GM12864 (cell line): ENCODE measurements around the gene SULT1A2.
"Not testable (repeated sequence)": the region's sequence is repeated elsewhere in the genome, so short reads cannot be mapped to it uniquely, and the experiment has no call there.

Experiments used
- DNase-seq: peaks from one replicate; pipeline ENCODE4 v3.0.0-alpha.2; 2011; ENCODE audit warnings: low read depth
- H3K4me3 ChIP-seq: 2 replicates; pipeline ENCODE4 v1.5.1; 2011; ENCODE audit warnings: mild to moderate bottlenecking, low read depth, low read length, control low read depth
- TF ChIP-seq, protein P1 (sequence below): IDR thresholded peaks from 2 replicates; pipeline ENCODE4 v1.5.1; 2011; ENCODE audit warnings: low read depth, mild to moderate bottlenecking, moderate library complexity, low read length, control low read depth, inconsistent platforms; ENCODE audit errors: missing control alignments

SULT1A2 gene

DNA sequence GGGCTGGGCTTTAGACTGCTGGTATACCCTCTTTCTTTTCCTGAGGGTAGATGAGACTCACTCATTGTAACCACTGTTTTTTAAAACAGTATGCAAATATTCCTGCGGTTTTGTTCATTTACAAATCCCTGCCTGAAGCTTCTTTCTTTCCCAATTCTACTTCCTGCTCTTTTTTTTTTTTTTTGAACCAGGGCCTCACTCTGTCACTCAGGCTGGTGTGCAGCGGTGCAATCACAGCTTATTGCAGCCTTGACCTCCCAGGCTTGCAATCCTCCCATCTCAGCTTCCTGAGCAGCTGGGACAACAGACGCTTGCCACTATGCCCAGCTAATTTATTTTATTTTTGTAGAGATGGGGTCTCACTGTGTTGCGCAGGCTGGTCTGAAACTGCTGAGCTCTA lies 21.0 kb upstream of the SULT1A2 start:
- peak; percentile 41 for DNase-seq
- H3K4me3 ChIP-seq: no peak overlapping the region
- TF ChIP-seq, protein P1, sequence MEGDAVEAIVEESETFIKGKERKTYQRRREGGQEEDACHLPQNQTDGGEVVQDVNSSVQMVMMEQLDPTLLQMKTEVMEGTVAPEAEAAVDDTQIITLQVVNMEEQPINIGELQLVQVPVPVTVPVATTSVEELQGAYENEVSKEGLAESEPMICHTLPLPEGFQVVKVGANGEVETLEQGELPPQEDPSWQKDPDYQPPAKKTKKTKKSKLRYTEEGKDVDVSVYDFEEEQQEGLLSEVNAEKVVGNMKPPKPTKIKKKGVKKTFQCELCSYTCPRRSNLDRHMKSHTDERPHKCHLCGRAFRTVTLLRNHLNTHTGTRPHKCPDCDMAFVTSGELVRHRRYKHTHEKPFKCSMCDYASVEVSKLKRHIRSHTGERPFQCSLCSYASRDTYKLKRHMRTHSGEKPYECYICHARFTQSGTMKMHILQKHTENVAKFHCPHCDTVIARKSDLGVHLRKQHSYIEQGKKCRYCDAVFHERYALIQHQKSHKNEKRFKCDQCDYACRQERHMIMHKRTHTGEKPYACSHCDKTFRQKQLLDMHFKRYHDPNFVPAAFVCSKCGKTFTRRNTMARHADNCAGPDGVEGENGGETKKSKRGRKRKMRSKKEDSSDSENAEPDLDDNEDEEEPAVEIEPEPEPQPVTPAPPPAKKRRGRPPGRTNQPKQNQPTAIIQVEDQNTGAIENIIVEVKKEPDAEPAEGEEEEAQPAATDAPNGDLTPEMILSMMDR: no peak

DNA sequence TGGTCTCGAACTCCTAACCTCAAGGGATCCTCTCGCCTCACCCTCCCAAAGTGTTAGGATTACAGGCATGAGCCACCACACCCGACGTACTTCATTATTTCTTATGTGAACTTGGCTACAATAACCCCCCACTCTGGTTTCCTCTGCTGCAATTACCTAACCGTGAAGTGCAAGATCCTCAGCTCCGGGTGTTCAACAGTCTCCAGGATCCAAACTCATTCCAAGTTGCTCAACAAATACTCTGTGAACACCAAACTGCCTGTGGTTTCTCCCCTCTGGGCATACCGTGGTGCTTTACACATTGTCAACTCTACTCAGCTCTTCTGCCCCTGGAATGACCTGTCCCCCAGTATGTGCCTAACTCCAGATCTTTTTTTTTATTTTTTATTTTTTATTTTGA lies 19.8 kb upstream of the SULT1A2 start:
- no peak for DNase-seq
- no peak overlapping the region for H3K4me3 ChIP-seq
- TF ChIP-seq, protein P1: no peak

DNA sequence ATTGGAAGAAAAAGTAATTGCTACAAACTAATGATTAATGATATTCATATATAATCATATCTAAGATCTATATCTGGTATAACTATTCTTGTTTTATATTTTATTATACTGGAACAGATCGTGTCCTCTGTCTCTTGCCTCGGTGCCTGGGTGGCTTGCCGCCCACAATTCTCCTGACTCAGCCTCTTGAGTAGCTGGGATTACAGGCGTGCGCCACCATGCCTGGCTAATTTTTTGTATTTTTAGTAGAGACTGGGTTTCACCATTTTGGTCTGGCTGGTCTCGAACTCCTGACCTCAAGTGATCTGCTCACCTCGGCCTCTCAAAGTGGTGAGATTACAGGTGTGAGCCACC lies 19.4 kb upstream of the SULT1A2 start:
- H3K4me3 ChIP-seq, DNase-seq: not testable (repeated sequence)

DNA sequence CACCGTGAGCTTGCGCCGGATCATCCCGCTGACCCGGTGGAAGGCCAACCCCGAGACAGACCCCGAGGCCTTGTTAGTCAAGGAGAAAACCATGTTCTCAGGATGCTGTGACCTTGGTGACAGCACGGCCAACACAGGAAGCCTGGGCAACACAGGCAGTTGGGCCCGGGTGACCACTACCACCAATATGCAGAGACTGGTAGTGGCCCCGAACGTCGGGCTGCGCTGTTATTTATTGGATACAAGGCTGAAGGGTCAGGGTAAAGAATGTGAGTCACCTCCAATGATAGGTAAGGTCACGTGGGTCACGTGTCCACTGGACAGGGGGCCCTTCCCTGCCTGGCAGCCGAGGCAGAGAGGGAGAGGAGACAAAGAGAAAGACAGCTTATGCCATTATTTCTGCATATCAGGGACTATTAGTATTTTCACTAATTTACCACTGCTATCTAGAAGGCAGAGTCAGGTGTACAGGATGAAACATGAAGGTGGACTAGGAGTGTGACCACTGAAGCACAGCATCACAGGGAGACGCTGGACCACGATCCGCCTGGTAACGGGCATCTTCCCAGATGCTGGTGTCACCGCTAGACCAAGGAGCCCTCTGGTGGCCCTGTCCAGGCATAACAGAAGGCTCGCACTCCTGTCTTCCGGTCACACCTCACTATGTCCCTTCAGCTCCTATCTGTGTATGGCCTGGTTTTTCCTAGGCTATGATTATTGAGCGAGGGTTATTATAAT lies 18.8 kb upstream of the SULT1A2 start:
- DNase-seq: not testable (repeated sequence)

DNA sequence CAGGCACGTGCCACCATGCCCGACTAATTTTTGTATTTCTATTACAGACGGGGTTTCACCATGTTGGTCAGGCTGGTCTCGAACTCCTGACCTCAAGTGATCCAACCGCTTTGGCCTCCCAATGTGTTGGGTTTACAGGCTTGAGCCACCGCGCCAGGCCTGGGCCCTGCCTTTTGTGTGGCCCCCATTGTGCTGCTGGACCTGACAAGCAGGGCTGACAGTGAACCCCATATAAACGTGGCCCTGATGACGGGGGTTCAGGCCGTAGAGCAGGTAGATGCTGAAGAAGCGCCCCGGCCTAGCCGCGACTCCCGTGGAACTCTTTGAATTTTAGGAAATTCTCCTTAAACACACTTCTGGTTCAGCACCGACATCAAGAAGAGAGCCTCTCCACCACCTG lies 17.7 kb upstream of the SULT1A2 start:
- DNase-seq, H3K4me3 ChIP-seq: not testable (repeated sequence)

More for the DNA sequence above, 18.8 kb upstream of the SULT1A2 start:
- TF ChIP-seq, protein P1: peak; percentile 67
- H3K4me3 ChIP-seq: not testable (repeated sequence)

DNA sequence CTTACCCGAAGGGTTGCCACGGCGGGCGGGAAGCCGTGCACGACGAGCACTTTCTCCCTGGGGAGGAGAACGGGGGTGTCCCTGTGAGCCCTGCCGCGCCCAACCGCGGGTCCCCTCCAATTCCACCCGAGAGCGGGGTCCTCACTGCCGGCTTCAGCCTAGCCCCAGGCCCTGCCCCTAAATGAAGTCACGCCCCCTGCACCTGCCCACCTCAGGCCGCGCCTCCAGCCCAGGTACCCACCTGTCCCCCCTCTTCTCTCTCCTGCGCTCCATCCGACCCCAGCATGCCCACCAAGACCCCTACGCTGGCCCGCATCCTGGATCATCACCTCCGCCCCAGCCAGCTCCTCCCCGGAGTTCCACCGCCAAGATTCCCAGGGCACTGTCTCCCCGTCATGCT lies 17.1 kb upstream of the SULT1A2 start:
- DNase-seq, H3K4me3 ChIP-seq: not testable (repeated sequence)

DNA sequence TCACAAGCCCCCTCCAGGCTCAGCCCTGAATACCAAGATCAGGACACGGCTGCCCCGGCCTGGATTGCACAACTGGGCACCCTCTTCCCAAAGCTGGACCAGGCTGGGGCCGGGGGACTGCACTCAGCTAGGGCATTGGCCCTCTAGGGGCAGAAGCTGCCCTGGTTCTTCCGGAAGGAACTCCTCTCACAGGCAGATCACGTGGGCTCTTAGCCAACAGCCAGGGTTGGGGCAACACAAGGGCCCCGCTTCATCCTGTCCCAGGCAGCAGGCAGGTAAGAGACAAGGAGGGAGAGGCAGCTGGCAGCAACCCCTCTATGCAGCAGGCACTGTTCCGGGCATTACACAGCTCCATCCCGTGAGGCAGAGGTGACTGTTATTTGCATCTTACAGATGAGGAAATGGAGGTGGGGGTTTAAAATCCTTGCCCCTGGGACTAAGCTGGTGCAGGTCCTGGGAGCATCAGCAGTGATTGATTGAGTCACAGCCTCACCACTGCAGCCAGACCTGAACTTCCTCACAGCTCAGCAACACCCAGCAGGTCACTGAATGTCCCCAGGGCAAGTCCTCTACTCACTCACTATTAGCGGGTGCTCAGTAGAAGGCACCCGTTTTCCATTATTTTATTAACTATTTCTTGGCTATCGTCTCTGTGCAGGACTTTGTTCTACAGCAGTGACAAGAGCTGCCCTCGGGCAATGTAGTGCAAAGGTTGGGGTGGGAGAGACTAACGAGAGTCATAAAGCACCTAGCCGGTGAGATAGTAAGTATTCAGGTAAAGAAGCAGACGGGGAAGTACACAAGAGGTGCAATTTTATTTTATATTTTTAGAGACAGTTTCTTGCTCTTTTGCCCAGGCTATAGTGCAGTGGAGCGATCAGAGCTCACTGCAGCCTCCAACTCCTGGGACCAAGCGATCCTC lies 15.8 kb upstream of the SULT1A2 start:
- DNase-seq, H3K4me3 ChIP-seq: not testable (repeated sequence)

DNA sequence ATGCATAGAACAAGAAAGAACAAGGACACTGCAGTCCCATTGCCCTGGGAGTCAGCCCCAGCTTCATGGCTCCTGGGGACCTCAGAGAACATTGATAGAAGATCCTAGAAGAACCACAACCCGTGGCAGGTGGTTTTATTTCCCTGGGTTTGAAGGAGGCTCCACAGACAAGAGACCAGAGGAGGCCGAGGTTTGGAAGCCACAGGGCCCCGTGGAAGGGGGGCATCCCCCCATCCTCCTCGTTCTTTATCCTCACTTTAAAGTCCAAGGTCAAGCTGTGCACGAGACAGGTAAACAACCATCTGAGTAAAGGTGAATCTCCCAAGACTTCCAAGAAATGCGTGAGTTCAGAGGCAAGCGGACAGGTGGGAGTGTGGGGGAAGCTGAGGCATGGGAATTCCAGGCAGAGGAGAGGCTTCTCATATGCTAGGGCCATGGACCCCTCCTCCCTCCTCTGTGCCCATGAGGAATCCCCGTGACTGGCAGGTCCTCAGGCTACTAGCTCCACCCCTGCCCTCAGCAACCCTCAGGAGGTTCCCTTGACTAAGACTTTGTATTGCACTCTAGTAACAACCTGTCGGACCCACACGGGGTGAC lies 13.8 kb upstream of the SULT1A2 start:
- DNase-seq: no peak
- TF ChIP-seq, protein P1: no peak
- H3K4me3 ChIP-seq: no peak overlapping the region
